Type B pancreatic cell (in vitro differentiated cells): ENCODE data around the gene RNF40. TPM values are rescaled to one million over a fixed set of nuclear protein-coding genes. Genes with fewer than 3 reads are reported as not detected.

Source experiments
- DNase-seq: peaks from one replicate; pipeline ENCODE4 v3.0.0; 2021; ENCODE audit warnings: mixed read lengths; ENCODE audit not compliant: unreplicated experiment; ENCODE audit errors: extremely low spot score
- H3K27ac Mint-ChIP-seq: 2 replicates; pipeline ENCODE4 v1.8.0; 2021; ENCODE audit warnings: mild to moderate bottlenecking, mixed read lengths
- H3K27me3 Mint-ChIP-seq: 2 replicates; pipeline ENCODE4 v1.8.0; 2021; ENCODE audit warnings: mixed read lengths
- H3K36me3 Mint-ChIP-seq: 2 replicates; pipeline ENCODE4 v1.8.0; 2021; ENCODE audit warnings: mixed read lengths
- H3K4me1 Mint-ChIP-seq: one replicate; pipeline ENCODE4 v1.8.0; 2021; ENCODE audit warnings: mixed read lengths; ENCODE audit not compliant: unreplicated experiment
- H3K4me3 Mint-ChIP-seq: 2 replicates; pipeline ENCODE4 v1.8.0; 2021; ENCODE audit warnings: mild to moderate bottlenecking, mixed read lengths
- H3K9me3 Mint-ChIP-seq: 2 replicates; pipeline ENCODE4 v1.8.0; 2021; ENCODE audit warnings: mixed read lengths
- CTCF ChIP-seq: fragments of 200-600 bp; sonication (generic); conservative IDR thresholded peaks from 2 replicates; pipeline ENCODE4 v1.5.0; 2021; ENCODE audit warnings: antibody characterized with exemption, mild to moderate bottlenecking
- total RNA-seq: library from RNA; stranded (reverse); gene quantifications from 2 replicates; pipeline ENCODE4 v1.2.1, GENCODE V29; 2021; ENCODE audit warnings: low replicate concordance

Gene RNF40
- total RNA-seq, 1 donor from 2014 or later, result 131 TPM

- Mint-ChIP-seq H3K36me3 (peaks cover 56% of the 10 kb centered on the region), H3K4me1 (no peaks in the 10 kb centered on the region), H3K9me3 (no peaks in the 10 kb centered on the region), H3K27ac (no peak overlapping the region), H3K27me3 (no peaks in the 10 kb centered on the region), H3K4me3 (no peak overlapping the region)
- no peak for DNase-seq
- TF ChIP-seq CTCF, result no peak
These were observed 36.7 kb upstream of the RNF40 start for GRCh38 chr16:30725418-30725792.

DNA sequence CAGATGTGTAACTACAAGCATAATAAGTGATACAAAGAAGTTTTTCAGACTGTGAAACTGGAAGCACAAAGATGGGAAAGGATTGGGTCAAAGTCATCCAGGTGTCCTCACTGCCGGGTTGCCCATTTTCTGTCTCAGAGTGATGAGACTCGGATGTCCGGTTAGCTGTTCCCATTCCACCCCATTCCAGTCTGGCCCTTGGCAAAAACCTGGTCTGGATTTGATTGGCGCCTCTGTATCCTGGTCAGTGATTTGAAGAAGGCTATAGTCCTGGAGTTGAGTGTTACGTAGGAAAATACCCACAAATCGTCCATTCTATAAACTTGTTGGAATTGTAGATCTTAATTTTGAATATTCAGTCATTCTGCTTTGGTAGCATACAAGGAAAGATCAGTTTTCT lies 33.8 kb upstream of the RNF40 start:
- Mint-ChIP-seq H3K36me3 (peaks cover 41% of the 10 kb centered on the region), H3K27ac (no peak overlapping the region), H3K27me3 (no peaks in the 10 kb centered on the region), H3K4me3 (no peak overlapping the region), H3K9me3 (no peaks in the 10 kb centered on the region), H3K4me1 (no peaks in the 10 kb centered on the region)
- no peak for TF ChIP-seq CTCF
- no peak for DNase-seq

GRCh38 chr16:30728899-30729672 lies 33.0 kb upstream of the RNF40 start:
- Mint-ChIP-seq H3K9me3 (no peaks in the 10 kb centered on the region), H3K27me3 (no peaks in the 10 kb centered on the region), H3K4me3 (no peak overlapping the region), H3K36me3 (peaks cover 33% of the 10 kb centered on the region), H3K4me1 (no peaks in the 10 kb centered on the region), H3K27ac (no peak overlapping the region)
- DNase-seq, result no peak
- no peak for TF ChIP-seq CTCF

- Mint-ChIP-seq H3K9me3 (no peaks in the 10 kb centered on the region), H3K4me3 (no peak overlapping the region), H3K27me3 (no peaks in the 10 kb centered on the region), H3K36me3 (peaks cover 29% of the 10 kb centered on the region), H3K27ac (no peak overlapping the region), H3K4me1 (no peaks in the 10 kb centered on the region)
- TF ChIP-seq CTCF, result no peak
- no peak for DNase-seq
These were observed 30.7 kb upstream of the RNF40 start for GRCh38 chr16:30731411-30731810.

DNA sequence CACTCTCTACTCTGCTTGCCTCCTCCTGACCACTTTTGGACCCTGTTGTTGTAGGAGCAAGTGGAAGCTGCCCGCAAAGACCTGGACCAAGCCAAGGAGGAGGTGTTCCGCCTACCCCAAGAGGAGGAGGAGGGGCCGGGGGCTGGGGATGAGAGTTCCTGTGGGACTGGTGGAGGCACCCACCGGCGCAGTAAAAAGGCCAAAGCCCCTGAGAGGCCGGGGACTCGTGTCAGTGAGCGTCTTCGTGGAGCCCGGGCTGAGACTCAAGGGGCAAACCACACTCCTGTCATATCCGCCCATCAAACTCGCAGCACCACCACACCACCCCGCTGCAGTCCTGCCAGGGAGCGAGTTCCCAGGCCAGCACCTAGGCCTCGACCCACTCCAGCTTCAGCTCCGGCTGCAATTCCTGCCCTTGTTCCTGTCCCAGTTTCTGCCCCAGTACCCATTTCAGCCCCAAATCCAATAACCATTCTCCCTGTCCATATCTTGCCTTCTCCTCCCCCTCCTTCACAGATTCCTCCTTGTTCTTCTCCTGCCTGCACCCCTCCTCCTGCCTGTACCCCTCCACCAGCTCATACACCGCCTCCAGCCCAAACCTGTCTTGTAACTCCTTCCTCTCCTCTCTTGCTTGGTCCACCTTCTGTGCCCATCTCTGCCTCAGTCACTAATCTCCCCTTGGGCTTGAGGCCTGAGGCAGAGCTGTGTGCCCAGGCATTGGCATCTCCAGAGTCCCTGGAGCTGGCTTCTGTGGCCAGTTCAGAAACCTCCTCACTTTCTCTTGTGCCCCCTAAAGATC lies 24.9 kb upstream of the RNF40 start:
- no peaks in the 10 kb centered on the region for H3K9me3 Mint-ChIP-seq
- no peaks in the 10 kb centered on the region for H3K27me3 Mint-ChIP-seq
- H3K27ac Mint-ChIP-seq, result peak overlapping the region; percentile 59
- H3K36me3 Mint-ChIP-seq, result peaks cover 38% of the 10 kb centered on the region
- H3K4me1 Mint-ChIP-seq, result peaks cover 13% of the 10 kb centered on the region
- TF ChIP-seq CTCF, result no peak
- H3K4me3 Mint-ChIP-seq, result no peak overlapping the region
- no peak for DNase-seq
